Measurements from ENCODE around the gene S100A13.
"Not testable (repeated sequence)": the region's sequence is repeated elsewhere in the genome, so short reads cannot be mapped to it uniquely, and the experiment has no call there.

S100A13 gene

GRCh38 chr1:153658400-153659174, 31.3 kb upstream of the S100A13 start, which contains the start of gene SNAPIN:
TSS of gene SNAPIN (plus strand) at chr1:153658703. CDS start at chr1:153658744, 41 bp downstream.
- peak within 1 kb of the TSS; percentile 93 for H3K4me3 Mint-ChIP-seq
- H3K36me3 Mint-ChIP-seq (ENCODE audit: low read depth) = peaks cover 15% of the 10 kb centered on the region
- H3K4me1 Mint-ChIP-seq (ENCODE audit: low read depth) = peaks cover 16% of the 10 kb centered on the region
- H3K9me3 Mint-ChIP-seq = no peaks in the 10 kb centered on the region
- H3K27me3 Mint-ChIP-seq (ENCODE audit: low read depth) = no peaks in the 10 kb centered on the region
- H3K27ac Mint-ChIP-seq = peak within 1 kb of the TSS; percentile 76

- H3K4me3 Mint-ChIP-seq = no peak overlapping the region
- H3K27ac Mint-ChIP-seq = no peak overlapping the region
- no peaks in the 10 kb centered on the region for H3K9me3 Mint-ChIP-seq
- no peaks in the 10 kb centered on the region for H3K27me3 Mint-ChIP-seq (ENCODE audit: low read depth)
- peaks cover 14% of the 10 kb centered on the region for H3K4me1 Mint-ChIP-seq (ENCODE audit: low read depth)
- H3K36me3 Mint-ChIP-seq (ENCODE audit: low read depth) = no peaks in the 10 kb centered on the region
These were observed 28.0 kb upstream of the S100A13 start for GRCh38 chr1:153655333-153655732.

- Mint-ChIP-seq H3K4me3 (no peak overlapping the region), H3K4me1 (ENCODE audit: low read depth) (peaks cover 14% of the 10 kb centered on the region), H3K36me3 (ENCODE audit: low read depth) (no peaks in the 10 kb centered on the region), H3K9me3 (no peaks in the 10 kb centered on the region), H3K27me3 (ENCODE audit: low read depth) (no peaks in the 10 kb centered on the region), H3K27ac (no peak overlapping the region)
These were observed 25.6 kb upstream of the S100A13 start for GRCh38 chr1:153652805-153653500.

DNA sequence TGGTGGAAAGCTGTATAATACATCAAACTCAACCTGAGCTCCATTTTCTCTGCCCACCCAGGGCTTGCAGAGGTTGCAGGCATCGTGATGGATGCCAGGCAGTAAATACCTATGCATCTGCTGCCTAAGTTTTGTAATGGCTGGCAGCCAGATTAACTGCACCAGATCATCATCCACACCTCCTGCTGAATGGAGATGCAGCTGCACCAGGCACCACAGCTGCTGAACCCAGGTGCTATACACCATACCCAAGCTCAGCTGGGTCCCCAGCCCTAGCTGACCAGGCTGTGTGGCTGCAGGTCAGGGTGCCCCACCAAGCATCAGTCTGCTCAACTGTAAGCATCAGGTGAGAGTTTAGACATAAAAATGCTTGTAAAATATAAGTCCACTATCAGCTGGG, 24.5 kb upstream of the S100A13 start:
- H3K9me3 Mint-ChIP-seq = no peaks in the 10 kb centered on the region
- no peaks in the 10 kb centered on the region for H3K27me3 Mint-ChIP-seq (ENCODE audit: low read depth)
- no peak overlapping the region for H3K27ac Mint-ChIP-seq

DNA sequence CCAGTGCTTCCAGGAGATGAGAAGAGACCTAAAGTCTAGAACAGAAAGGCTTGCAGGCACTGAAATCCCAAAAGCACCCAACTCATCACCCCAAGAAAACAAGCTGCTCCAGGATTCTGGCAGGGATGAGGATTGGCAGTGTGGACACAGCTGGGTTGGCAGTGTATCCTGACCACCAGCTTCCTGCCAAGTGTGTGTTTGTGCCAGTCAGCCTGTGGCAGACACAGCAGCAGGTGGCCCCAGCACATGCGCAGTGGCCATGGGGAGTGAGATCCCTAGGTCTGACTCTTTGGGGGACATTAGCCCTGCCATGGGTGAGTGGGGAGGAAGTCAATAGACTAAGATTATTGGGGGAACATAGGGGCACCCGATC, 22.5 kb upstream of the S100A13 start:
- Mint-ChIP-seq H3K36me3 (ENCODE audit: low read depth) (peaks cover 25% of the 10 kb centered on the region), H3K9me3 (no peaks in the 10 kb centered on the region), H3K4me3 (no peak overlapping the region), H3K4me1 (ENCODE audit: low read depth) (peaks cover 25% of the 10 kb centered on the region), H3K27ac (peak overlapping the region; percentile 67), H3K27me3 (ENCODE audit: low read depth) (no peaks in the 10 kb centered on the region)

More for the DNA sequence above, 24.5 kb upstream of the S100A13 start:
- peaks cover 8% of the 10 kb centered on the region for H3K36me3 Mint-ChIP-seq (ENCODE audit: low read depth)
- no peak overlapping the region for H3K4me3 Mint-ChIP-seq
- peaks cover 16% of the 10 kb centered on the region for H3K4me1 Mint-ChIP-seq (ENCODE audit: low read depth)

- Mint-ChIP-seq H3K27ac (peak overlapping the region; percentile 67), H3K36me3 (ENCODE audit: low read depth) (peaks cover 31% of the 10 kb centered on the region), H3K4me1 (ENCODE audit: low read depth) (peaks cover 27% of the 10 kb centered on the region), H3K27me3 (ENCODE audit: low read depth) (no peaks in the 10 kb centered on the region), H3K4me3 (no peak overlapping the region), H3K9me3 (no peaks in the 10 kb centered on the region)
These were observed 22.0 kb upstream of the S100A13 start for GRCh38 chr1:153649137-153649862.

DNA sequence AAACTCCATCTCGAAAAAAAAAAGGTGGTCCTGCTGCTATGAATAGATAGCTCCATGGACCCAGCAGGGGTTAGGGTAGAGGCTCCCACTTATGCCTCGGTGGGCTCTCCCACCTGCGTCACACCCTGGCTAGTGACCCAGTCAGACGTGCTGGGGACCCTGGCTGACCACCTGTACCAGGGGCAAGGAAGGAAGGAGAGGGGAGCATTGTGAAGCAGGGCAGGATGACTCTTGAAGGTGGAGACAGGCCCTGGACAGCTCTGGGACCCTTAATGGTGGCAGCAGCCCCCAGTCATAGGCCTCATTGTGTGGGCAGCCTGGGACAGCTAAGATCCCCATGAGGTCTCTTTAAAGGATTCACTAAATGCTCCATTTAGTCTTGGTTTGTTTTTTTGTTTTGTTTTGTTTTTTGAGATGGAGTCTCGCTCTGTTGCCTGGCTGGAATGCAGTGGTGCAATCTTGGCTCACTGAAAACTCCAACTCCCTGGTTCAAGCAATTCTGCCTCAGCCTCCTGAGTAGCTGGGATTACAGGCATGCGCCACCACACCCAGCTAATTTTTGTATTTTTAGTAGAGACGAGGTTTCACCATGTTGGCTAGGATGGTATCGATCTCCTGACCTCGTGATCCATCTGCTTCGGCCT, 20.8 kb upstream of the S100A13 start:
- Mint-ChIP-seq H3K36me3 (ENCODE audit: low read depth) (peaks cover 43% of the 10 kb centered on the region), H3K27me3 (ENCODE audit: low read depth) (no peaks in the 10 kb centered on the region), H3K4me1 (ENCODE audit: low read depth) (peaks cover 37% of the 10 kb centered on the region), H3K27ac (no peak overlapping the region), H3K4me3 (no peak overlapping the region), H3K9me3 (no peaks in the 10 kb centered on the region)

GRCh38 chr1:153647346-153647714, 20.0 kb upstream of the S100A13 start:
- Mint-ChIP-seq H3K4me3 (no peak overlapping the region), H3K27me3 (ENCODE audit: low read depth) (no peaks in the 10 kb centered on the region), H3K4me1 (ENCODE audit: low read depth) (peaks cover 39% of the 10 kb centered on the region), H3K36me3 (ENCODE audit: low read depth) (peaks cover 49% of the 10 kb centered on the region), H3K9me3 (no peaks in the 10 kb centered on the region), H3K27ac (no peak overlapping the region)

GRCh38 chr1:153646672-153647345, 19.5 kb upstream of the S100A13 start:
- Mint-ChIP-seq H3K27ac (peak overlapping the region; percentile 29), H3K4me3 (no peak overlapping the region), H3K36me3 (ENCODE audit: low read depth) (peaks cover 54% of the 10 kb centered on the region), H3K9me3 (no peaks in the 10 kb centered on the region), H3K27me3 (ENCODE audit: low read depth) (no peaks in the 10 kb centered on the region), H3K4me1 (ENCODE audit: low read depth) (peaks cover 39% of the 10 kb centered on the region)

- Mint-ChIP-seq H3K9me3 (no peaks in the 10 kb centered on the region), H3K4me1 (ENCODE audit: low read depth) (peaks cover 33% of the 10 kb centered on the region), H3K36me3 (ENCODE audit: low read depth) (peaks cover 68% of the 10 kb centered on the region), H3K27ac (no peak overlapping the region), H3K27me3 (ENCODE audit: low read depth) (no peaks in the 10 kb centered on the region), H3K4me3 (no peak overlapping the region)
These were observed 16.5 kb upstream of the S100A13 start for GRCh38 chr1:153643816-153644215.

- Mint-ChIP-seq H3K27me3 (ENCODE audit: low read depth) (no peaks in the 10 kb centered on the region), H3K27ac (no peak overlapping the region), H3K36me3 (ENCODE audit: low read depth) (peaks cover 68% of the 10 kb centered on the region), H3K4me1 (ENCODE audit: low read depth) (peaks cover 33% of the 10 kb centered on the region), H3K9me3 (no peaks in the 10 kb centered on the region), H3K4me3 (no peak overlapping the region)
These were observed 15.8 kb upstream of the S100A13 start for GRCh38 chr1:153643100-153643499.

DNA sequence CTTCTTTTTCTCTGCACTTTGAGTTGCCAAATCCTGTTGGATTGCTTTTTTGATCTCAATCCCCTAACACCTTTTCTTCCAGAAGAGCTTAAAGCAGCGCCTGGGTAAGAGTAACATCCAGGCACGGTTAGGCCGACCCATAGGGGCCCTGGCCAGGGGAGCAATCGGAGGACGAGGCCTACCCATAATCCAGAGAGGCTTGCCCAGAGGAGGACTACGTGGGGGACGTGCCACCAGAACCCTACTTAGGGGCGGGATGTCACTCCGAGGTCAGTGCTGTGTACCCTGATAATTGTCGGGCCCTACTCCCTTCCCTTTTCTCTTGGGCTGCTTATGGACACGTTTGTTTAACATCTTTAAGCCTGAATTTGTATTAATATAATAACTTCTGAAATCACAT, 14.9 kb upstream of the S100A13 start:
- peaks cover 70% of the 10 kb centered on the region for H3K36me3 Mint-ChIP-seq (ENCODE audit: low read depth)
- no peaks in the 10 kb centered on the region for H3K27me3 Mint-ChIP-seq (ENCODE audit: low read depth)
- no peak overlapping the region for H3K4me3 Mint-ChIP-seq
- peaks cover 34% of the 10 kb centered on the region for H3K4me1 Mint-ChIP-seq (ENCODE audit: low read depth)
- no peak overlapping the region for H3K27ac Mint-ChIP-seq
- no peaks in the 10 kb centered on the region for H3K9me3 Mint-ChIP-seq

- Mint-ChIP-seq H3K9me3 (no peaks in the 10 kb centered on the region), H3K27ac (no peak overlapping the region), H3K36me3 (ENCODE audit: low read depth) (peaks cover 64% of the 10 kb centered on the region), H3K27me3 (ENCODE audit: low read depth) (no peaks in the 10 kb centered on the region), H3K4me1 (ENCODE audit: low read depth) (peaks cover 35% of the 10 kb centered on the region), H3K4me3 (no peak overlapping the region)
These were observed 13.6 kb upstream of the S100A13 start for GRCh38 chr1:153640861-153641260.

GRCh38 chr1:153640213-153640612, 12.9 kb upstream of the S100A13 start:
- H3K4me3 Mint-ChIP-seq; H3K27ac Mint-ChIP-seq; H3K27me3 Mint-ChIP-seq (ENCODE audit: low read depth); H3K9me3 Mint-ChIP-seq: not testable (repeated sequence)
- H3K4me1 Mint-ChIP-seq (ENCODE audit: low read depth) = peaks cover 29% of the 10 kb centered on the region
- H3K36me3 Mint-ChIP-seq (ENCODE audit: low read depth) = peaks cover 58% of the 10 kb centered on the region

Data from T-helper 1 cell treated with Interleukin-12 subunit alpha and Interleukin-12 subunit beta and Interleukin-4 antibody, amounts not matched to agents 30 μg/mL and 1 μg/mL, for 36 hours (primary cell).